ENCODE data around the gene RBM4.
"Not testable (repeated sequence)": the region's sequence is repeated elsewhere in the genome, so short reads cannot be mapped to it uniquely, and the experiment has no call there.

The RBM4 gene

DNA sequence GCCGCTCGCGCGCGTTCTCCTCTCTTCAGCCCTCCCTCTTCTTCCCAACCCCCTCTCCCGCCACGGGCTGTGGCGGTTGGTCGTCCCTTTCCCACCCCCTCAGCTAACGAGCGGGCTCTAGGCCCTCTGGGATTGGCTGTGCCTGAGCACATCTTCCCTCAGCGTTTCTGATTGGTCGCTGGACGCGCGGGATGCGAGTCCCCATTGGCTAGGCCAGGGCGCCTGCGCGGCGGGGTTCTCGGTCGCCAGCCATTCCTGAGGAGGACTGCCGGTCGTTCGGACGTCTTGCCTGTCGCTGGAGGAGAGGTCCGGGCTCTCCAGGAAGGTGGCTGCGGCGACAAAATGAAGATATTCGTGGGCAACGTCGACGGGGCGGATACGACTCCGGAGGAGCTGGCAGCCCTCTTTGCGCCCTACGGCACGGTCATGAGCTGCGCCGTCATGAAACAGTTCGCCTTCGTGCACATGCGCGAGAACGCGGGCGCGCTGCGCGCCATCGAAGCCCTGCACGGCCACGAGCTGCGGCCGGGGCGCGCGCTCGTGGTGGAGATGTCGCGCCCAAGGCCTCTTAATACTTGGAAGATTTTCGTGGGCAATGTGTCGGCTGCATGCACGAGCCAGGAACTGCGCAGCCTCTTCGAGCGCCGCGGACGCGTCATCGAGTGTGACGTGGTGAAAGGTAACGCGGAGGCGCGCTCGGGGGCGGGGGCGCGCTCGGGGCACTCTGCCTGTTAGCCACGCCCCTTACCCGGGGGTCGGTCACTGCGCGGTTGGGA, 21.9 kb upstream of the RBM4 start, which contains the start of gene RBM14:
Gene RBM14 (plus strand): TSS at position 252 of the 776 bp plus-strand sequence. CDS start 91 bp downstream, at position 343.
- peak; percentile 99 for DNase-seq

DNA sequence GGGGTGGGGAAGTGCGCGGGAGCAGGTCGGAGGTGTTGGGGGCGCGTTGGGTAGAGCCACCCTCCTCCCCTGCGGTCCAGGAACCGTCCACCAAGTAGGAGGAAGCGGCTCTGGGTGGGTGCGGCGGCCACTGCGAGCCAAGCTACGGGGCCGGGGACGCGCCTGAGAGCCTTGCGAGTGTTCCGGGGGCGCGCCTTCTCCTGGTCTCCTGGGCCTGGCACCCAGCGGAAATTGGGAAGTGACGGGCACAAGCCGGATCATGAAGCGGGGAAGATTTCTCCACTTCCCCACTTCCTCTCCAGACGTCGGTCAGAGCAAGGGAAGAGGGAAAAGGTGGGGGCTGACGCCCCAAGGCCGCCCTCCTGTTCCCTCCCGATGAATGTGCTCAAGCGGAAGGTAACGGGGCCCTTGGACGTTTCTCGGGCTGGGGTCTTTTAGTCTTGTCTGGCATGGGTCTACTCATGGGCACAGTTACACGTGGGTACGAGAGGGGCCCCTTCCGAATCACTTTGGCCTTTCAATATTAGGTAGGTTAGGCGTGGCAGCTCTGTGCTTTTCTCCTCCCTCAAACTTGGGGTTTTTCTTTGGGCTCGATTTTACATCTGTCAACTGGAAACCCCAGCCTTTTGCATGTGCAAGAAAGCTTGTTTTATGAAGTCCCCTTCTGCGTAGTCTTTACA, 21.2 kb upstream of the RBM4 start:
- DNase-seq = no peak

DNA sequence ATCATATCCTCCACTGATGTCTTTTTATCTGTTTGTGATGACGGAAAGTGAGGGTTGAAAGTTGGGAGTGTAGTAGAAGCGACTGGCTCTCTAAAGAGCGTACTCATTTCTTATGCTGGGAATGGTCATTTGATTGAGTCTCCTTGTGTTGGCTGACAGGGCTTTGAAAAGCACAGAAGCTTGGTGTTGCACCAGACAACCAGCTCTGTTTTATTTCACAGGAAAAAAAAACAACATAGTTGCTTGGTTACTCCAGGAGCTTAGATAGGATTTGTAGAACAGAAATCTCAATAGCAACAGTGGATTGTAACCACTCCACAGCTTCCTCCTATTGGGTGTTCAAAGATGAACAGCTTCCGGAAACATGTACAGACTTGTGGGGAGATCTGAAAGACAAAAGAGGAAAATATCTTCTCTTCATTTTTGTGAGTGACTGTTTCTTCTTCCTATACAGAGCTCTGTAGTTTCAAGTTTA, 19.4 kb upstream of the RBM4 start:
- DNase-seq = peak; percentile 8

DNA sequence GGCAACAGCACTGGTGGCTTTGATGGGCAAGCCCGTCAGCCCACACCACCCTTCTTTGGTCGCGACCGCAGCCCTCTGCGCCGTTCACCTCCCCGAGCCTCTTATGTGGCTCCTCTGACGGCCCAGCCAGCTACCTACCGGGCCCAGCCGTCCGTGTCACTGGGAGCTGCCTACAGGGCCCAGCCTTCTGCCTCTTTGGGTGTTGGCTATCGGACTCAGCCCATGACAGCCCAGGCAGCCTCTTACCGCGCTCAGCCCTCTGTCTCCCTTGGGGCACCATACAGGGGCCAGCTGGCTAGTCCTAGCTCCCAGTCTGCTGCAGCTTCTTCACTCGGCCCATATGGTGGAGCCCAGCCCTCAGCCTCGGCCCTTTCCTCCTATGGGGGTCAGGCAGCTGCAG, 14.1 kb upstream of the RBM4 start:
- DNase-seq = no peak

DNA sequence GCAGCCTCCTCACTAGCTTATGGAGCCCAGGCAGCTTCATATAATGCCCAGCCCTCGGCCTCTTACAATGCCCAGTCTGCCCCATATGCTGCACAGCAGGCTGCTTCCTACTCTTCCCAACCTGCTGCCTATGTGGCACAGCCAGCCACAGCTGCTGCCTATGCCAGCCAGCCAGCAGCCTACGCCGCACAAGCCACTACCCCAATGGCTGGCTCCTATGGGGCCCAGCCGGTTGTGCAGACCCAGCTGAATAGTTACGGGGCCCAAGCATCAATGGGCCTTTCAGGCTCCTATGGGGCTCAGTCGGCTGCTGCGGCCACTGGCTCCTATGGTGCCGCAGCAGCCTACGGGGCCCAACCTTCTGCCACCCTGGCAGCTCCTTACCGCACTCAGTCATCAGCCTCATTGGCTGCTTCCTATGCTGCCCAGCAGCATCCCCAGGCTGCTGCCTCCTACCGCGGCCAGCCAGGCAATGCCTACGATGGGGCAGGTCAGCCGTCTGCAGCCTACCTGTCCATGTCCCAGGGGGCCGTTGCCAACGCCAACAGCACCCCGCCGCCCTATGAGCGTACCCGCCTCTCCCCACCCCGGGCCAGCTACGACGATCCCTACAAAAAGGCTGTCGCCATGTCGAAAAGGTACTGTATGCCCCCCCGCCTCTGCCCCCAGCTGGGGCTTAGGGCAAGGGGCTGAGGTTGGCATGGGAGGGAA, 13.3 kb upstream of the RBM4 start:
- DNase-seq = no peak

DNA sequence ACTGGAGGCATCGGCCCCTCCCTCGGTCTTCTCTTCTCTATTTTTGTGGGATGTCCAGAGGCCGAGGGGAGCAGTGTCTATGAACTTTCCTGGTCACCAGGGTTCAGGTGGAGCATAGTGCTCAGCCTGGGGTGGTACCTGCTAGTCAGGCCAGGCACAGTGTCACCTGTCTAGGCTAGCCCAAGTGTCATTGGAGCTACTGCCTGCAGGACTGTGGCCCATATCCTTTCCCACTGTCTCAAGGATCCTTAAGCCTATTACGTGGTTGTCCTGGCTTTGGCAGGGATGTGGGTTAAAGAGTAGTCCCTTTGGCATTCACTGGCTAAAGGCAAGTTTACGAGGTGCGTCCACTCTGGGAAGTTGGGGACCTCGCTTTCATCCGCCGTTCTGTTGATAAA, 12.8 kb upstream of the RBM4 start:
- no peak for DNase-seq

DNA sequence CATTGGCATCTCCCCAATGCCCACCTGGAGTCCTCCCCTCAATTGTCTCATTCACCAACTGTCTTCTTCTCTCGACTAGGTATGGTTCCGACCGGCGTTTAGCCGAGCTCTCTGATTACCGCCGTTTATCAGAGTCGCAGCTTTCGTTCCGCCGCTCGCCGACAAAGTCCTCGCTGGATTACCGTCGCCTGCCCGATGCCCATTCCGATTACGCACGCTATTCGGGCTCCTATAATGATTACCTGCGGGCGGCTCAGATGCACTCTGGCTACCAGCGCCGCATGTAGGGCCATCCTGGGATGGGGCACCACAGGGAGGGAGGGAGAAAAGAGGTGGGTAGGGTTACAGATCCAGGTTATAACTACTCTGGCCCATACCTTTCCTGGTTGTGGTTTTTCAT, 12.1 kb upstream of the RBM4 start:
- no peak for DNase-seq

DNA sequence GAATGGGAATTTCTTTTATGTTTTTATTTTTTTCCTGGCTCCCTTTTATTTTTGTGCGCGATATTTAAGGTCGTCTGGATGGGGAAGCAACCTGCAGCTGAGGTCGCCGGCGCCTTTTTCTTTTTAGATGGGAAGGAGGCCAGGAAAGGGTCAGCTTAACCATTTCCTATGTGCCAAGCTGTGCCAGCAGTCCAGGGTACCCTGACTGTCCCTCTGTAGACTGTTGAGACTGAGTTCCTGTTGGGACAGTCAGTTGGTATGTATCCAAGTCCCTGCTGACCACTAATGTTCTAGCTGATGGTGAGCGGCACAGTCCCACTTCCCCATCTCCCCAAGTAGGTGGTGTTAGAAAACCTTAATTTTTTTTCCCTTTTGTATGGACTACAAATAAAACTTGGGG, 11.6 kb upstream of the RBM4 start:
- DNase-seq = no peak

DNA sequence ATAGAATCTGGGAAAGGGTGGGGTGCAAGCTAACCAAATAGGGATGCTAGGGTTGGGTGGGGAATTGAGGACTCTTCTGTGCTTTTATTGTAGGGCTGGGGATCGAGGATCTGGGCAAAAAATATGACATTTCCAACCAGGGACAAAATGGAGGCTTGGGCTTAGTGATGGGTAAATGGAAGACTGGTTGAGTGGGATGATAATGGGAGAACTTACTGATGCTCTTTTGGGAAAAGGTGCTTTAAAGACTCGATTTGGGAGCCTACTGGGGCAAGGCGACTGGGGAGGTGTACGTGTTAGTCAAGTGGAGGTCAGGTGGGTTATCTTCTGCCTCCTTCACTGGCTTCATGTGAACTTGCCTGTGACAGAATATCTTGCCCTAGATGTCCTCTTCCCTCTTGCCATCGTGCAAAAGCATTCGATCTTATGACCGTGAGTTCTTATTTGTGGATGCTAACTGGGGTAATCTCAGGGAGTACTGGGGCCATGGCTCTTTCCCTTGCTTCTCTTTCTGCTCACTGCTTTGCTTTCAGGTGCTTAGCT, 10.4 kb upstream of the RBM4 start:
- no peak for DNase-seq

DNA sequence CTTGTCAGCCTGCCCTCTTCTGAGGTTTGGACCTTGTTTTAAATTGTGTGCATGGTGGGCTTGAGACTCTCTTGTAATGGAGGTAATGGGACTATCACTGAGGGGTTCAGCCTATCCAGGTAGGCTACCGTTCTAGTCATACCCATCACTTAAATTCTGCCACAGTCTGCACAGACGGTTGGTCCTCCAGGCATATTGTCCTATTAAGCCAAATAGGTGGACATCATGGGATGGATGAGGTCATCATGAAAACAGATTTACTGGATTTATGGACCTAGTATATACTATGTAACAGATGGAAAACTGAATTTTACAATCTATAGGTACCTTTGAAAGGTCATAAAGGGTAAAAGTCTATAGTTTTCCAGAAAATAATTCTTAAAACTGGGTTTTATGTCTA, 9.1 kb upstream of the RBM4 start:
- no peak for DNase-seq

DNA sequence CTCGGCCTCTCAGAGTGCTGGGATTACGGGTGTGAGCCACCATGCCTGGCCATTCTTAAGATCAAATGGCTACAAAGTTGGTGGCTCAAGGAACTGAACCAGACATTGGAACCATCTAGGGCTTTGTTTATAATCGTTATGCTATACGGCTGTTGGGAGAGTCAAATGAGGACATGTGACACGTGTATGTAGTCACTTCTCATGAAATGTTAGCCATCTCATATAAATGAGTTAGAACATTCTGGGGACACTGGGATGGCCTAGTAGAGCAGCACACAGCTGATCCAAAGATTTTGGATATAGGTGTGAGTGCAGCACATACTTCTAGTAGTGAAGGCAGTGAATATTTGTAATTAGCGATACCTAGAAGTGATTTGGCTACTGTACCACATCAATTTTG, 6.6 kb upstream of the RBM4 start:
- no peak for DNase-seq

DNA sequence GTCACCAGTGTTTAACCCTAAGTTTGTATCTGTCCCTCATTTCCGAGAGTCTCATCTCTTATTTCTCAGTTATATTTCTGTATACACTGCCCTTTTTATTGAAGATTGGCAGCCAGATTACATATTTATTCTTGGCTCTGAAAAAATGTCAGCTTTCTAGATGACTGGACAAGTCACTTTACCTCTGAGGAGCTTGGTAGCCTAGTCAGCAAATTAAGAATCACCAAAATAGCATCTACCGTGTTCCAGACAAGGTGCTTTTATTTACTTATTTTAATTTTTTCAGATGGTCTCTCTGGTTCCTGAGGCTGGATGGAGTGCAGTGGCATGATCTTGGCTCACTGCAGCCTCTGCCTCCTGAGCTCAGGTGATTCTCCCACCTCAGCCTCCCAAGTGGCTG, 5.6 kb upstream of the RBM4 start:
- DNase-seq = no peak

DNA sequence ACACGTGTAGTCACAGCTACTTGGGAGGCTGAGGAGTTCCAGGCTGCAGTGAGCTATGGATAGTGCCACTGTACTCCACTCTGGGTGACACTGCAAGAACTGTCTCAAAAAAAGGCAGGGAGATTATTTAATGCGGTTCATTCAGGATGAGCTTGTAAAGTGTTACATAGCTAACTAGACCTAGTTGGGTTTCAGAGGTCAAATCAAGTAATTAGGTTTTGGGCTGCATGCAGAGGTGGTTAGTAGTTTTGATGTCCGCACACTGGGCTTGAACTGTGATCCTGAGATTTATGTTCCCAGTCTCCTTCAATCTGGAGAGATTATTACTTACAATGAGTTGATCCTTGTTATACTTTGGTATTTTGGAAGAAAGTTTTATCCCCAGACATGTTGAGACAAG, 2.1 kb upstream of the RBM4 start:
- DNase-seq = no peak

DNA sequence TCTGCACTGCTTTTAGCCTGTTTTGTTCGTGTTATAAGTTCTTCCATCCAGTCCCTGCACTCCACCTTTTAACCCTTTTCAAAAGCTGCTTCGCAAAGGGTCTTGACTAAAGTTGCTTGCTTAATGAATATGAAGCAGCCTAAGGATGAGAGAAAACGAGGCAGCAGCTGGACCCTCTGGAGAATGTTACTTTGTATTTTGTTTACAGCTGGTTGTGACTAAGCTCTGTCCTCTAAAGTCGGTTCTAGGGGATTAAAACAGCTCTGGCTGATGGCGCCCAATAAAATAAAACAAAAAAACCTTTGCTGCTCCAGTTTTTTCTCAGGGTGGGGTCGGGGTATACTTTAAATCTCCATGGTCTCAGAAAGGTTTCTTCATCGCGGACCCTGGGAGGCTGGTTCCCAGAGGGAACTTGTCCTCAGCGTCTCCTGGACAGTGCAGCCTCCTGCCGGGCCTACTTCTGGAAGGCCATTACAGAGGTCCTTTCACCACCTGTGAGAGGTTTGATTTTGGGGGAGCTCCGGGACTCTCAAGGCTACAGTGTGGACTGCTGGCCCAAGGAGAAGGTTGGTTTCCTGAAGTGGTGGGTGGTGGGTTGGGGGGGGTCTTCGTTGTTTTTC, 836 bp upstream of the RBM4 start:
- DNase-seq = no peak

DNA sequence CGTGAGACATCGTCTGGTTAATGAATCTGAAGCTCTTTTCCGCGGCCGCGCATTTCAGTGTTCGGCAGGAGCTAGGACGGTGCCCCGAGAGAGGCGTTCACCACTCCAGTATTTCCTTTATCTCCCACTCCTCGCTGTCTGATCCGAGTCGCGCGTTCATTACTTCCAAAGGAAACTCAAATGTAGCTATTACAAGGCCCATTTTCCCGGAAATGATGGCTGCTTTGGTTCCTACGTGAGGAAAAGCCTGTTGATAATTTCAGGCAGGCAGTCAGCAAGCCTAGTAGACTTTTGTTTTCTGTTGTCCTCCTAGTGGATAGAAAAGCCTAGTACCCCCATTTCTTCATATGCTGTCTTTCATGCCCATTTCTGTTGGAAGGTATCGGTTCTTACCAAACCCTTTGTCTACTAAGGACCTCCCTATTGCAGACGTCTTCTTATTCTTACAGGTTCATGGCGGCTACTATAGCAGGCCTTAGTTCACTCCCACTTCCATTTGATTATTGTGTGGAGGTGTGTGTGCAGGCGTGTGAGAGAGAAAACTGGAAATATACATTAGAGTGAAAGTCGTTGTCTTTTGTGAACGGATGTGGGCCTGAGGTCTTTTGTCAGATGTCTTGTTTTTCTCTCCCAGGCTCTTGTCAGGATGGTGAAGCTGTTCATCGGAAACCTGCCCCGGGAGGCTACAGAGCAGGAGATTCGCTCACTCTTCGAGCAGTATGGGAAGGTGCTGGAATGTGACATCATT, 737 bp downstream of the RBM4 start:
- peak; percentile 28 for DNase-seq

DNA sequence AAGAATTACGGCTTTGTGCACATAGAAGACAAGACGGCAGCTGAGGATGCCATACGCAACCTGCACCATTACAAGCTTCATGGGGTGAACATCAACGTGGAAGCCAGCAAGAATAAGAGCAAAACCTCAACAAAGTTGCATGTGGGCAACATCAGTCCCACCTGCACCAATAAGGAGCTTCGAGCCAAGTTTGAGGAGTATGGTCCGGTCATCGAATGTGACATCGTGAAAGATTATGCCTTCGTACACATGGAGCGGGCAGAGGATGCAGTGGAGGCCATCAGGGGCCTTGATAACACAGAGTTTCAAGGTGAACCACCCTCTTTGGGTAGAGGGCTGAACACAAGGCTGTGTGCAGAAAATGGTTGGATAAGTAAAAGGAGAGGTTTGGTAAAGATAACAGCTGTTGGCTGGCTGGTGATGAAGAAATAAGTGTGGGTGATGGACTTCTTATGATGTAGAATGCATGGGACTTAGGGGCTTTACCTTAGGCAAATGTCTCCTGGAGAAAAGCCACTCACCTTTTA, 1.4 kb downstream of the RBM4 start:
- DNase-seq = not testable (repeated sequence)

DNA sequence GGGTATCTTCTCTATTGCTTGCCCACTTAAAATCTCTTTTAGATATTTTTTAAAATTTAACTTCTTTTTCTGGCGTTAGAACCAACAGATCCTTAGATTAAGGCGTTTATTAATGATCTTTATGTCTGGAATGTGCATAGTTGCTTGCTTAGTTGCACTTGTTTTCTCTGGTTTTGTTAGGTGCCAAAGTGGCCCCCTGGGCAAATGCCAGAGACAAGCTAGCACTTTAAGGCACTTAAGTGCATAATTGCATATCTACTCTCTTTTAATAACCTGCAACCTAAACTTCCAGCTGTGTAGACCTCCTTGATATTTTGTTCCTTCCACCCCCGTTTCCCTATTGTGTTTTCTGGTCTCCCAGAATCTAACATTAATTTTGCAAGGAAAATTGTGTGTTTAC, 3.3 kb downstream of the RBM4 start:
- DNase-seq = peak; percentile 22

DNA sequence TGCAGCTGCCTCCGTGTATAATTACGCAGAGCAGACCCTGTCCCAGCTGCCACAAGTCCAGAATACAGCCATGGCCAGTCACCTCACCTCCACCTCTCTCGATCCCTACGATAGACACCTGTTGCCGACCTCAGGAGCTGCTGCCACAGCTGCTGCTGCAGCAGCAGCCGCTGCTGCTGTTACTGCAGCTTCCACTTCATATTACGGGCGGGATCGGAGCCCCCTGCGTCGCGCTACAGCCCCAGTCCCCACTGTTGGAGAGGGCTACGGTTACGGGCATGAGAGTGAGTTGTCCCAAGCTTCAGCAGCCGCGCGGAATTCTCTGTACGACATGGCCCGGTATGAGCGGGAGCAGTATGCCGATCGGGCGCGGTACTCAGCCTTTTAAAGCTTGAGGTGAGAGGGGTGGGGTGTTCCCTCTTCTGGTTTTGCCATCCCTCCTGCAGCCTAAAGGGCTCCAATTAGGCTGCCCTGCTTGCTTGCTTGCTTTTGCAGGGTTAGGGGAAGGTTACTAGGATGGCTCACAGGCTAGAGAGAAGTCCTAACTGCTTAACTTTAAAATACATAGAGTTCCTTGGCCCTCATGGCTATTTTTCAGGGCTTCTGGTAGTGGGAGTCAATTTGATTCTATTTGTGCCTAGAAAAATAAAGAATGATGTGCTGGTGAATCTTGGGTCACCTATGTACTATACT, 5.4 kb downstream of the RBM4 start:
- DNase-seq = no peak

DNA sequence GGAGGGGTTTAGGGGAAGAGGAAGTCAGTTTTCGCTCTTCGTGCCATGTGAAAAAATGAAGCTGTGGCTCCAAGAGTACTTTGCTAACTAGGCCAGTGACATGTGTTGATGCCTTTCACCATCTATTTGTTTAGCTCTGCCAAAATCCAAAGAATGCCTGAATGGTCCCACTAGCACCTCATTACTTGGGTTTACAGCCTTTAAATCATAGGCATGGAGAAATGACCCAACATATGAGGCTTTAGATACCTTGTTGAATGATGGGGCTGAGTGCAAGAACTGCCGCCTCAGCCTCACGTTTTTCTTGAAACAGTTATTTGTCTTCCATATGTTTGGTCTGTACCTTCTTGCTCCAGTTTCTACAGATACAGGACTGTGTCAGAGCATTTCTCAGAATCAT, 8.3 kb downstream of the RBM4 start:
- DNase-seq = no peak

DNA sequence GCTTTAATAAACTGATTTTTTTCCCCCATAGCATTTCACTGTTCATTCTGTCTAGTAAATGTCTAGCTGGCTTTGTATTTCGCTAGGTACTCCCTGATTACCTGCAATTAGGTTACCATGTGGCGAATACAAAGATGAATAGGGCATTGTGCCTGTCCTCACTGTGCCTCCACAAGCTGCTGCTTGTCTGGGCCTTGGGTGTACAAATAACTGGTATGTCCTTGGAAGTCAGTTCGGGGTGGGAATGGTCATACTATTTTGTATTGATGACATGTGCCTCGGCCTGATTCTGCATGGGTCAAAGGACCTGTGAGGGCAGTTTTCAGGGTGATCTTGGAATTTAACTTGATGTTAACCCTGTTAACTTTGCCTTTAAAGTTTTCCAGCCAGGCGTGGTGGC, 11.4 kb downstream of the RBM4 start:
- DNase-seq = no peak

DNA sequence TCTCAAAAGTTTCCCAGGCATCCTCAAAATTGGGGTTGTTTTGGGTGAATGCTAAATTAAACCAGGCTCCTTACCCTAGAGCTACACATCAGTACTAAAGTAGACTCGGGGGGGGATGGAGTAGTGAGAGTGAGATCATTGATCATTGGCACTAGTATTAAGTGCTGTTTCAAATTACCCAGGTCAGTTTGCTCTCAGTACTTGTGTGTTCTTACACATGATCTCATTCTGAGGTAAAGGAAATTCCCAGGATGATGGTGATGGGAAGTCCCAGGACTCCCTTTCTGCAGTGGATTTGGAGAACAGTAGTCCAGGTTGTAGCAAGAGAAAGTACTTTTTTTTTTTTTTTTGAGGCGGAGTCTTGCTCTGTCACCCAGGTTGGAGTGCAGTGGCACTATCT, 12.5 kb downstream of the RBM4 start:
- peak; percentile 35 for DNase-seq

Data from fibroblast of skin of abdomen (primary cell).